H1 (cell line): Measurements from ENCODE around the gene CCR2. TPM values are rescaled to one million over a fixed set of nuclear protein-coding genes. Genes with fewer than 3 reads are reported as not detected.

Source experiments
- CTCF ChIA-PET: fragments of 300-600 bp; sonication (Branson Sonifier 250); formaldehyde crosslinking; loops from one replicate; lab custom pipeline; 2021; ENCODE audit not compliant: partially characterized antibody; lab: Charles Lee
- POLR2A ChIA-PET: fragments of 300-600 bp; sonication (Branson Sonifier 250); formaldehyde crosslinking; loops from one replicate; lab custom pipeline; 2021; ENCODE audit warnings: inconsistent platforms; ENCODE audit not compliant: partially characterized antibody; lab: Charles Lee
- DNase-seq, 2 experiments: peaks; one replicate each; pipeline versions ENCODE4 v3.0.0 to v3.0.0-alpha.2; 2010 to 2022; ENCODE audit warnings: low spot score in 2 of 2, low read depth in 1 of 2, mixed read lengths in 1 of 2
- FAIRE-seq: peaks from 2 replicates; lab custom pipeline; 2011; peaks lifted over from hg19 to GRCh38; lab: Jason Lieb, UNC
- H2AFZ ChIP-seq: 2 replicates; pipeline ENCODE4 v1.8.1; 2012; ENCODE audit warnings: low read length, inconsistent platforms
- H2AK5ac ChIP-seq: 2 replicates; pipeline ENCODE4 v1.6.1; 2013; ENCODE audit warnings: low read depth, low read length
- H2BK120ac ChIP-seq: replicated peaks from 2 replicates; pipeline ENCODE3; 2013; ENCODE audit warnings: low read depth, low read length, inconsistent platforms
- H2BK12ac ChIP-seq: 2 replicates; pipeline ENCODE4 v1.6.1; 2013; ENCODE audit warnings: low read depth, low read length
- H2BK15ac ChIP-seq: 2 replicates; pipeline ENCODE4 v1.6.1; 2013; ENCODE audit warnings: low read length
- H2BK20ac ChIP-seq: 2 replicates; pipeline ENCODE4 v1.6.1; 2013; ENCODE audit warnings: low read length
- H2BK5ac ChIP-seq: 2 replicates; pipeline ENCODE4 v1.6.1; 2013; ENCODE audit warnings: low read depth, low read length
- H3K14ac ChIP-seq: 2 replicates; pipeline ENCODE4 v1.6.1; 2013; ENCODE audit warnings: inconsistent platforms; ENCODE audit not compliant: insufficient read length
- H3K18ac ChIP-seq: 2 replicates; pipeline ENCODE4 v1.6.1; 2013; ENCODE audit warnings: low read length; ENCODE audit errors: extremely low read depth
- H3K23ac ChIP-seq: 2 replicates; pipeline ENCODE4 v1.6.1; 2013; ENCODE audit warnings: inconsistent platforms; ENCODE audit not compliant: insufficient read length
- H3K23me2 ChIP-seq: 2 replicates; pipeline ENCODE4 v1.6.1; 2013; ENCODE audit warnings: low read depth, low read length
- H3K27ac ChIP-seq: 2 replicates; pipeline ENCODE4 v1.6.1; 2011; ENCODE audit warnings: low read depth, low read length, inconsistent platforms
- H3K27me3 ChIP-seq, 4 experiments: replicated peaks in 1 of 4; 1 replicate in 1 of 4; 2 replicates in 3 of 4; pipeline versions ENCODE4 v1.6.1 to v1.8.1; 2011 to 2013; ENCODE audit warnings: low read length in 3 of 4, mild to moderate bottlenecking in 3 of 4, inconsistent platforms in 2 of 4, mixed read lengths in 2 of 4, moderate library complexity in 1 of 4; ENCODE audit not compliant: control insufficient read depth in 3 of 4, insufficient read depth in 3 of 4; ENCODE audit errors: extremely low read depth in 1 of 4
- H3K36me3 ChIP-seq, 4 experiments: 2 replicates each; pipeline versions ENCODE4 v1.6.1 to v1.8.1; 2011 to 2013; ENCODE audit warnings: mild to moderate bottlenecking in 4 of 4, low read length in 3 of 4, moderate library complexity in 2 of 4, control low read depth in 1 of 4, inconsistent platforms in 1 of 4; ENCODE audit not compliant: insufficient read depth in 4 of 4, control insufficient read depth in 2 of 4
- H3K4ac ChIP-seq: replicated peaks from 2 replicates; pipeline ENCODE3; 2013; ENCODE audit warnings: low read length, low read depth, mixed read lengths, inconsistent platforms; ENCODE audit not compliant: insufficient read length
- H3K4me1 ChIP-seq, 4 experiments: replicated peaks in 1 of 4; 1 replicate in 1 of 4; 2 replicates in 3 of 4; pipeline versions ENCODE4 v1.6.1 to v1.8.1; 2011 to 2013; ENCODE audit warnings: low read length in 3 of 4, inconsistent platforms in 2 of 4, mixed read lengths in 1 of 4; ENCODE audit not compliant: insufficient read depth in 4 of 4, control insufficient read depth in 3 of 4
- H3K4me2 ChIP-seq, 2 experiments: 2 replicates each; pipeline versions ENCODE4 v1.6.1 to v1.8.1; 2011 to 2013; ENCODE audit warnings: low read depth in 2 of 2, low read length in 2 of 2, control low read depth in 1 of 2, inconsistent platforms in 1 of 2, mild to moderate bottlenecking in 1 of 2; ENCODE audit not compliant: insufficient read depth in 1 of 2
- H3K4me3 ChIP-seq, 4 experiments: fragments of 200-600, 300-600 bp in 1 of 4; sonication (generic), shearing (Covaris generic), sonication (Bioruptor Twin) in 1 of 4; 2 replicates each; pipeline versions ENCODE4 v1.5.1 to v1.8.1; 2011 to 2016; ENCODE audit warnings: low read length in 4 of 4, low read depth in 3 of 4, control low read depth in 2 of 4, inconsistent platforms in 2 of 4, mild to moderate bottlenecking in 2 of 4, mixed read lengths in 1 of 4, moderate library complexity in 1 of 4; ENCODE audit not compliant: insufficient read depth in 2 of 4; ENCODE audit errors: extremely low read depth in 1 of 4
- H3K56ac ChIP-seq: replicated peaks from 2 replicates; pipeline ENCODE3; 2013; ENCODE audit warnings: low read depth, mild to moderate bottlenecking, mixed read lengths, low read length, inconsistent platforms; ENCODE audit not compliant: insufficient read length
- H3K79me1 ChIP-seq: 2 replicates; pipeline ENCODE4 v1.6.1; 2013; ENCODE audit warnings: low read depth, low read length, control low read depth
- H3K79me2 ChIP-seq, 2 experiments: 2 replicates each; pipeline versions ENCODE4 v1.6.1 to v1.8.1; 2012 to 2013; ENCODE audit warnings: low read length in 2 of 2, mild to moderate bottlenecking in 2 of 2, inconsistent platforms in 1 of 2; ENCODE audit not compliant: insufficient read depth in 2 of 2, control insufficient read depth in 1 of 2
- H3K9ac ChIP-seq, 4 experiments: replicated peaks in 1 of 4; 1 replicate in 1 of 4; 2 replicates in 3 of 4; pipeline versions ENCODE4 v1.6.1 to v1.8.1; 2011 to 2013; ENCODE audit warnings: low read depth in 3 of 4, low read length in 3 of 4, control low read depth in 2 of 4, mild to moderate bottlenecking in 2 of 4, moderate library complexity in 2 of 4, inconsistent platforms in 1 of 4; ENCODE audit errors: extremely low read depth in 1 of 4
- H3K9me3 ChIP-seq, 2 experiments: 2 replicates each; pipeline versions ENCODE4 v1.6.1 to v1.8.1; 2012 to 2013; ENCODE audit warnings: mild to moderate bottlenecking in 2 of 2, moderate library complexity in 2 of 2, control low read depth in 1 of 2, inconsistent platforms in 1 of 2, low read depth in 1 of 2, low read length in 1 of 2, mixed read lengths in 1 of 2; ENCODE audit not compliant: insufficient read depth in 2 of 2
- H4K20me1 ChIP-seq, 2 experiments: replicated peaks in 1 of 2; 2 replicates each; pipeline versions ENCODE3 to v1.8.1; 2011 to 2013; ENCODE audit warnings: inconsistent platforms in 2 of 2, low read length in 2 of 2, mild to moderate bottlenecking in 1 of 2; ENCODE audit not compliant: insufficient read depth in 2 of 2, control insufficient read depth in 1 of 2
- H4K5ac ChIP-seq: 2 replicates; pipeline ENCODE4 v1.6.1; 2013; ENCODE audit warnings: low read length, low read depth, mixed read lengths, inconsistent platforms; ENCODE audit not compliant: insufficient read length
- H4K8ac ChIP-seq: 2 replicates; pipeline ENCODE4 v1.8.0; 2013; ENCODE audit warnings: mild to moderate bottlenecking, moderate library complexity, low read length, inconsistent platforms; ENCODE audit not compliant: insufficient read depth; ENCODE audit errors: extremely low read depth
- H4K91ac ChIP-seq: replicated peaks from 2 replicates; pipeline ENCODE3; 2013; ENCODE audit warnings: low read length, mixed read lengths, inconsistent platforms; ENCODE audit not compliant: insufficient read length
- ATF3 ChIP-seq: IDR thresholded peaks from 2 replicates; pipeline ENCODE4 v1.6.1; 2011; ENCODE audit warnings: low read depth, mild to moderate bottlenecking, low read length; ENCODE audit not compliant: insufficient read depth
- BCL11A ChIP-seq, 2 experiments: IDR thresholded peaks; one replicate each; pipeline ENCODE4 v1.6.1; 2011; ENCODE audit warnings: low read depth in 2 of 2, low read length in 2 of 2, mild to moderate bottlenecking in 2 of 2
- KDM4A ChIP-seq: IDR thresholded peaks from one replicate; pipeline ENCODE4 v1.7.1; 2012; ENCODE audit warnings: low read depth, mild to moderate bottlenecking, moderate library complexity, low read length, inconsistent platforms; ENCODE audit not compliant: severe bottlenecking
- SIRT6 ChIP-seq: IDR thresholded peaks from one replicate; pipeline ENCODE4 v1.7.1; 2012; ENCODE audit warnings: low read length, inconsistent platforms
- SIX5 ChIP-seq: IDR thresholded peaks from 2 replicates; pipeline ENCODE4 v1.6.1; 2011; ENCODE audit warnings: mild to moderate bottlenecking, low read depth, low read length
- SUZ12 ChIP-seq: fragments of 200-600 bp; sonication (generic); IDR thresholded peaks from 2 replicates; pipeline ENCODE4 v1.6.1; 2012; ENCODE audit warnings: mild to moderate bottlenecking, inconsistent platforms, low read length, moderate library complexity, mixed read lengths
- TBP ChIP-seq: IDR thresholded peaks from 2 replicates; pipeline ENCODE4 v1.6.1; 2011; ENCODE audit warnings: low read depth, low read length, improper control_type of control experiment
- TEAD4 ChIP-seq: IDR thresholded peaks from 2 replicates; pipeline ENCODE4 v1.6.1; 2012; ENCODE audit warnings: low read depth, low read length, inconsistent platforms, mixed read lengths
- WGBS, 2 experiments: shearing (Covaris generic) in 1 of 2; methylation state at CpG; one replicate each; pipeline versions ENCODE4 v1.1.6 to v1.1.7; 2013 to 2015; ENCODE audit warnings: low lambda C conversion rate in 2 of 2, mixed read lengths in 2 of 2, inconsistent platforms in 1 of 2, low coverage in 1 of 2, missing lambda C conversion rate in 1 of 2; ENCODE audit not compliant: insufficient replicate concordance in 2 of 2, insufficient coverage in 1 of 2, insufficient read length in 1 of 2; ENCODE audit errors: extremely low coverage in 1 of 2, missing lambda C conversion rate in 1 of 2; 5-methylcytosine and 5-hydroxymethylcytosine counted together
- polyA plus RNA-seq, 7 experiments: library from polyadenylated mRNA; depleted of rRNA in 3 of 7; stranded (reverse) in 5 of 7; unstranded in 2 of 7; fragments of >200 nt in 5 of 7; fragments of 200-250 nt in 2 of 7; gene quantifications; 1 replicate in 5 of 7; 2 replicates in 1 of 7; 4 replicates in 1 of 7; pipeline versions ENCODE4 v1.2.1 to v1.2.3, GENCODE V29; 2011 to 2013; ENCODE audit warnings: missing spikeins in 2 of 7, mixed read lengths in 2 of 7
- total RNA-seq: library from RNA; stranded (reverse); fragmentation: NEBNext Ultra II Directional; extraction: Animal tissue kit (Norgen Biotek cat#: 25700); gene quantifications from 2 replicates; pipeline ENCODE4 v1.2.1, GENCODE V29; 2021

CCR2 gene
- total and polyA plus RNA-seq, 2 of the 8 experiments (the other 6 are each of a cell fraction or from before 2014, with no cell fraction given) = not detected

GRCh38 chr3:46344476-46344875, 9.4 kb upstream of the CCR2 start:
- Histone ChIP-seq H3K27ac (no peak overlapping the region), H3K9me3 (peaks cover 7 to 11% of the 10 kb centered on the region in 2 experiments), H4K91ac (no peak overlapping the region), H3K4me2 (no peak overlapping the region), H3K36me3 (no peaks in the 10 kb centered on the region; a peak in 1 of 8 replicates), H2AFZ (no peak overlapping the region), H4K20me1 (no peaks in the 10 kb centered on the region), H4K8ac (no peak overlapping the region), H2BK15ac (no peak overlapping the region), H3K18ac (no peak overlapping the region), H3K23me2 (no peaks in the 10 kb centered on the region; the same call in 1 of the 2 replicates), H2BK12ac (no peak overlapping the region), H3K4me1 (no peaks in the 10 kb centered on the region), H3K79me2 (no peaks in the 10 kb centered on the region), H4K5ac (no peak overlapping the region), H2BK20ac (no peak overlapping the region), H2BK5ac (no peak overlapping the region), H2AK5ac (no peak overlapping the region), H3K9ac (no peak overlapping the region), H3K4me3 (no peak overlapping the region), H3K56ac (no peak overlapping the region), H3K23ac (no peak overlapping the region), H3K4ac (no peak overlapping the region), H2BK120ac (no peak overlapping the region), H3K14ac (no peak overlapping the region), H3K27me3 (peaks cover 0 to 2% (median 0%) of the 10 kb centered on the region in 4 experiments; a peak in 1 of 7 replicates), H3K79me1 (no peaks in the 10 kb centered on the region)
- FAIRE-seq = no peak
- no peak for DNase-seq
- WGBS, 2 experiments = 87% methylated on average over 4 of the region's 4 CpGs; no CpG with 5 or more reads in 1 of the 2 experiments
- POLR2A ChIA-PET = no interaction called here
- CTCF ChIA-PET = no interaction called here
- TF ChIP-seq KDM4A (no peak), ATF3 (no peak), TBP (no peak), SIX5 (no peak), BCL11A (IDR thresholded peaks at IDR 0.05; ENCODE audit: low read depth in 2 of 2, low read length in 2 of 2) (no peak), SIRT6 (no peak), SUZ12 (no peak), TEAD4 (no peak)
